ENCODE results near the gene HECTD2.
"Not testable (repeated sequence)": the region's sequence is repeated elsewhere in the genome, so short reads cannot be mapped to it uniquely, and the experiment has no call there.

Gene HECTD2

GRCh38 chr10:91512458-91512857 lies 102.3 kb downstream of the HECTD2 start:
- H3K36me3 ChIP-seq (ENCODE audit: insufficient read depth, low read length) = peaks cover 47% of the 10 kb centered on the region
- H3K4me1 ChIP-seq (ENCODE audit: insufficient read depth, low read length) = no peaks in the 10 kb centered on the region
- no peak overlapping the region for H3K4me3 ChIP-seq (ENCODE audit: low read length)
- no peaks in the 10 kb centered on the region for H3K27me3 ChIP-seq (ENCODE audit: insufficient read depth, low read length)
- H2AFZ ChIP-seq (ENCODE audit: low read depth, low read length) = no peak overlapping the region
- no peaks in the 10 kb centered on the region for H3K9me3 ChIP-seq (ENCODE audit: low read length)

GRCh38 chr10:91513598-91514424 lies 103.7 kb downstream of the HECTD2 start:
- Histone ChIP-seq H3K9me3 (ENCODE audit: low read length) (no peaks in the 10 kb centered on the region), H2AFZ (ENCODE audit: low read depth, low read length) (no peak overlapping the region), H3K4me3 (ENCODE audit: low read length) (no peak overlapping the region), H3K27me3 (ENCODE audit: insufficient read depth, low read length) (no peaks in the 10 kb centered on the region), H3K36me3 (ENCODE audit: insufficient read depth, low read length) (peaks cover 51% of the 10 kb centered on the region), H3K4me1 (ENCODE audit: insufficient read depth, low read length) (no peaks in the 10 kb centered on the region)

- Histone ChIP-seq H3K27me3 (ENCODE audit: insufficient read depth, low read length) (no peaks in the 10 kb centered on the region), H3K9me3 (ENCODE audit: low read length) (no peaks in the 10 kb centered on the region), H2AFZ (ENCODE audit: low read depth, low read length) (no peak overlapping the region), H3K4me3 (ENCODE audit: low read length) (no peak overlapping the region), H3K4me1 (ENCODE audit: insufficient read depth, low read length) (no peaks in the 10 kb centered on the region), H3K36me3 (ENCODE audit: insufficient read depth, low read length) (peaks cover 51% of the 10 kb centered on the region)
Measured at GRCh38 chr10:91514787-91515186, 104.6 kb downstream of the HECTD2 start.

- Histone ChIP-seq H3K4me1 (ENCODE audit: insufficient read depth, low read length) (no peaks in the 10 kb centered on the region), H3K36me3 (ENCODE audit: insufficient read depth, low read length) (peaks cover 35% of the 10 kb centered on the region), H3K4me3 (ENCODE audit: low read length) (no peak overlapping the region), H3K9me3 (ENCODE audit: low read length) (no peaks in the 10 kb centered on the region), H3K27me3 (ENCODE audit: insufficient read depth, low read length) (no peaks in the 10 kb centered on the region), H2AFZ (ENCODE audit: low read depth, low read length) (no peak overlapping the region)
Measured at GRCh38 chr10:91517394-91517793, 107.2 kb downstream of the HECTD2 start.

- Histone ChIP-seq H3K36me3 (ENCODE audit: insufficient read depth, low read length) (peaks cover 18% of the 10 kb centered on the region), H3K27me3 (ENCODE audit: insufficient read depth, low read length) (no peaks in the 10 kb centered on the region), H3K9me3 (ENCODE audit: low read length) (no peaks in the 10 kb centered on the region), H2AFZ (ENCODE audit: low read depth, low read length) (no peak overlapping the region), H3K4me1 (ENCODE audit: insufficient read depth, low read length) (no peaks in the 10 kb centered on the region), H3K4me3 (ENCODE audit: low read length) (no peak overlapping the region)
Measured at GRCh38 chr10:91519899-91520514, 109.9 kb downstream of the HECTD2 start.

- Histone ChIP-seq H3K36me3 (ENCODE audit: insufficient read depth, low read length) (peaks cover 13% of the 10 kb centered on the region), H3K4me1 (ENCODE audit: insufficient read depth, low read length) (no peaks in the 10 kb centered on the region), H2AFZ (ENCODE audit: low read depth, low read length) (no peak overlapping the region), H3K27me3 (ENCODE audit: insufficient read depth, low read length) (no peaks in the 10 kb centered on the region), H3K4me3 (ENCODE audit: low read length) (no peak overlapping the region), H3K9me3 (ENCODE audit: low read length) (no peaks in the 10 kb centered on the region)
Measured at GRCh38 chr10:91520661-91521060, 110.5 kb downstream of the HECTD2 start.

- Histone ChIP-seq H3K36me3 (ENCODE audit: insufficient read depth, low read length) (peaks cover 5% of the 10 kb centered on the region), H3K27me3 (ENCODE audit: insufficient read depth, low read length) (no peaks in the 10 kb centered on the region), H3K4me1 (ENCODE audit: insufficient read depth, low read length) (no peaks in the 10 kb centered on the region), H3K4me3 (ENCODE audit: low read length) (no peak overlapping the region), H2AFZ (ENCODE audit: low read depth, low read length) (no peak overlapping the region), H3K9me3 (ENCODE audit: low read length) (no peaks in the 10 kb centered on the region)
Measured at GRCh38 chr10:91521439-91521838, 111.3 kb downstream of the HECTD2 start.

GRCh38 chr10:91525896-91526712 lies 116.0 kb downstream of the HECTD2 start:
- Histone ChIP-seq H3K36me3 (ENCODE audit: insufficient read depth, low read length) (no peaks in the 10 kb centered on the region), H3K27me3 (ENCODE audit: insufficient read depth, low read length) (no peaks in the 10 kb centered on the region), H3K4me1 (ENCODE audit: insufficient read depth, low read length) (no peaks in the 10 kb centered on the region), H3K4me3 (ENCODE audit: low read length) (no peak overlapping the region), H2AFZ (ENCODE audit: low read depth, low read length) (no peak overlapping the region), H3K9me3 (ENCODE audit: low read length) (no peaks in the 10 kb centered on the region)

GRCh38 chr10:91528080-91528479 lies 117.9 kb downstream of the HECTD2 start:
- H2AFZ ChIP-seq (ENCODE audit: low read depth, low read length) = no peak overlapping the region

GRCh38 chr10:91528768-91529167 lies 118.6 kb downstream of the HECTD2 start:
- Histone ChIP-seq H2AFZ (ENCODE audit: low read depth, low read length) (no peak overlapping the region), H3K4me3 (ENCODE audit: low read length) (no peak overlapping the region), H3K4me1 (ENCODE audit: insufficient read depth, low read length) (no peaks in the 10 kb centered on the region), H3K27me3 (ENCODE audit: insufficient read depth, low read length) (no peaks in the 10 kb centered on the region), H3K9me3 (ENCODE audit: low read length) (no peaks in the 10 kb centered on the region), H3K36me3 (ENCODE audit: insufficient read depth, low read length) (no peaks in the 10 kb centered on the region)

More at GRCh38 chr10:91528080-91528479, 117.9 kb downstream of the HECTD2 start:
- H3K9me3 ChIP-seq (ENCODE audit: low read length) = no peaks in the 10 kb centered on the region
- no peaks in the 10 kb centered on the region for H3K36me3 ChIP-seq (ENCODE audit: insufficient read depth, low read length)
- no peaks in the 10 kb centered on the region for H3K27me3 ChIP-seq (ENCODE audit: insufficient read depth, low read length)
- H3K4me1 ChIP-seq (ENCODE audit: insufficient read depth, low read length) = no peaks in the 10 kb centered on the region
- no peak overlapping the region for H3K4me3 ChIP-seq (ENCODE audit: low read length)

GRCh38 chr10:91534789-91535188 lies 124.6 kb downstream of the HECTD2 start:
- H3K27me3 ChIP-seq (ENCODE audit: insufficient read depth, low read length); H3K4me3 ChIP-seq (ENCODE audit: low read length); H3K4me1 ChIP-seq (ENCODE audit: insufficient read depth, low read length); H3K9me3 ChIP-seq (ENCODE audit: low read length); H3K36me3 ChIP-seq (ENCODE audit: insufficient read depth, low read length); H2AFZ ChIP-seq (ENCODE audit: low read depth, low read length): not testable (repeated sequence)

- H3K9me3 ChIP-seq (ENCODE audit: low read length) = peaks cover 3% of the 10 kb centered on the region
- no peak overlapping the region for H2AFZ ChIP-seq (ENCODE audit: low read depth, low read length)
- H3K4me3 ChIP-seq (ENCODE audit: low read length) = no peak overlapping the region
- no peaks in the 10 kb centered on the region for H3K4me1 ChIP-seq (ENCODE audit: insufficient read depth, low read length)
- H3K36me3 ChIP-seq (ENCODE audit: insufficient read depth, low read length) = no peaks in the 10 kb centered on the region
- no peaks in the 10 kb centered on the region for H3K27me3 ChIP-seq (ENCODE audit: insufficient read depth, low read length)
Measured at GRCh38 chr10:91536111-91536510, 126.0 kb downstream of the HECTD2 start.

GRCh38 chr10:91536733-91537132 lies 126.6 kb downstream of the HECTD2 start:
- Histone ChIP-seq H3K36me3 (ENCODE audit: insufficient read depth, low read length) (no peaks in the 10 kb centered on the region), H3K4me1 (ENCODE audit: insufficient read depth, low read length) (peaks cover 4% of the 10 kb centered on the region), H3K9me3 (ENCODE audit: low read length) (peaks cover 3% of the 10 kb centered on the region), H3K4me3 (ENCODE audit: low read length) (no peak overlapping the region), H3K27me3 (ENCODE audit: insufficient read depth, low read length) (no peaks in the 10 kb centered on the region), H2AFZ (ENCODE audit: low read depth, low read length) (no peak overlapping the region)
